H1 (cell line): Measurements from ENCODE around the gene LIFR. TPM values are rescaled to one million over a fixed set of nuclear protein-coding genes. Genes with fewer than 3 reads are reported as not detected.
A peak's percentile ranks its signal among the peaks of the same experiment; 100 is the strongest.

Source experiments
- ATF3 ChIP-seq: IDR thresholded peaks from 2 replicates; pipeline ENCODE4 v1.6.1; 2011; ENCODE audit warnings: low read depth, mild to moderate bottlenecking, low read length; ENCODE audit not compliant: insufficient read depth
- BACH1 ChIP-seq: IDR thresholded peaks from 2 replicates; pipeline ENCODE4 v1.6.1; 2012; ENCODE audit warnings: low read length, improper control_type of control experiment
- BCL11A ChIP-seq, 2 experiments: IDR thresholded peaks; one replicate each; pipeline ENCODE4 v1.6.1; 2011; ENCODE audit warnings: low read depth in 2 of 2, low read length in 2 of 2, mild to moderate bottlenecking in 2 of 2
- CHD7 ChIP-seq: fragments of 300-600 bp; sonication (generic); IDR thresholded peaks from 2 replicates; pipeline ENCODE4 v1.7.1; 2012; ENCODE audit warnings: low read length, moderate library complexity, mild to moderate bottlenecking, inconsistent platforms; ENCODE audit not compliant: insufficient replicate concordance
- MAX ChIP-seq: IDR thresholded peaks from 2 replicates; pipeline ENCODE4 v1.6.1; 2012; ENCODE audit warnings: inconsistent platforms
- NANOG ChIP-seq: IDR thresholded peaks from 2 replicates; pipeline ENCODE4 v1.6.1; 2011; ENCODE audit warnings: low read length, low read depth, mild to moderate bottlenecking, inconsistent platforms; ENCODE audit not compliant: insufficient read depth, poor library complexity, severe bottlenecking
- POLR2A ChIP-seq, 2 experiments: IDR thresholded peaks; 1 replicate in 1 of 2; 2 replicates in 1 of 2; pipeline ENCODE4 v1.6.1; 2011; ENCODE audit warnings: low read depth in 2 of 2, low read length in 2 of 2, mild to moderate bottlenecking in 2 of 2; ENCODE audit errors: control extremely low read depth in 1 of 2
- SP4 ChIP-seq: IDR thresholded peaks from 2 replicates; pipeline ENCODE4 v1.6.1; 2012; ENCODE audit warnings: low read length, inconsistent platforms
- SRF ChIP-seq: IDR thresholded peaks from 2 replicates; pipeline ENCODE4 v1.6.1; 2011; ENCODE audit warnings: mild to moderate bottlenecking, low read depth, low read length, moderate library complexity
- TBP ChIP-seq: IDR thresholded peaks from 2 replicates; pipeline ENCODE4 v1.6.1; 2011; ENCODE audit warnings: low read depth, low read length, improper control_type of control experiment
- polyA plus RNA-seq, 7 experiments: library from polyadenylated mRNA; depleted of rRNA in 3 of 7; stranded (reverse) in 5 of 7; unstranded in 2 of 7; fragments of >200 nt in 5 of 7; fragments of 200-250 nt in 2 of 7; gene quantifications; 1 replicate in 5 of 7; 2 replicates in 1 of 7; 4 replicates in 1 of 7; pipeline versions ENCODE4 v1.2.1 to v1.2.3, GENCODE V29; 2011 to 2013; ENCODE audit warnings: missing spikeins in 2 of 7, mixed read lengths in 2 of 7
- total RNA-seq: library from RNA; stranded (reverse); fragmentation: NEBNext Ultra II Directional; extraction: Animal tissue kit (Norgen Biotek cat#: 25700); gene quantifications from 2 replicates; pipeline ENCODE4 v1.2.1, GENCODE V29; 2021

Gene LIFR
- total and polyA plus RNA-seq, 2 of the 8 experiments (the other 6 are each of a cell fraction or from before 2014, with no cell fraction given): 2.0 to 18.9 TPM

GRCh38 chr5:38556599-38557307, at the start of gene LIFR (continued):
- peak; percentile 56; the same call in 1 of the 2 replicates for TF ChIP-seq TBP
- no peak for TF ChIP-seq SRF
- TF ChIP-seq CHD7: no peak
- TF ChIP-seq NANOG: no peak
- no peak; the same call in none of the 2 replicates for TF ChIP-seq MAX
- no peak for TF ChIP-seq BACH1
- no peak for TF ChIP-seq ATF3
- no peak for TF ChIP-seq SP4
- TF ChIP-seq BCL11A (IDR thresholded peaks at IDR 0.05; ENCODE audit: low read depth in 2 of 2, low read length in 2 of 2): no peak
- peak; percentile 44 to 76 for TF ChIP-seq POLR2A (IDR thresholded peaks at IDR 0.05; ENCODE audit: control extremely low read depth in 1 of 2, low read depth in 2 of 2, low read length in 2 of 2)
